Stimulated activated CD8-positive, alpha-beta memory T cell treated with anti-CD3 and anti-CD28 coated beads, Interleukin-4, amount 100 ng/mL, for 24 hours (primary cell): Measurements from ENCODE around the gene FGFBP2.
"Not testable (repeated sequence)": the region's sequence is repeated elsewhere in the genome, so short reads cannot be mapped to it uniquely, and the experiment has no call there.

Experiments used
- DNase-seq: peaks from one replicate; pipeline ENCODE4 v3.0.0-alpha.2; 2020; ENCODE audit warnings: low read depth

Gene FGFBP2

DNA sequence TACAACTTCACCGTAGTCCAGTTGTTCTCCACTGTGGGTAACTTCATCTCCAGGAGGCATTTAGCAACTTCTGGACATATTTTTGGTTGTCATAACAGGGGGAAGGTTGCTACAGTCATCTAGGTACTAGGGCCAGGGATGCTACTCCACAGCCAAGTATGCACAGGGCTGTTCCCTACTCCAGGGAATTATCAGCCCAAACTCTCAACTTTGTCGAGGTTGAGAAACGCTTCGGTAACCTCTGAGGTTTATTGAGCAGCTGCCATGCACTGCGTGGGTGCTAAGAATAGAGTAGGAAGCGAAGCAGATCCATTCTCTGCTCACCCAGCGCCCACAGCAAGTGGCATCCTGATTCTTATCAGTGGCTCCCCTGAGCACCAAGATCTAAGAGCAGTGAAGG is 32.7 kb downstream of the FGFBP2 start:
- DNase-seq, result no peak

DNA sequence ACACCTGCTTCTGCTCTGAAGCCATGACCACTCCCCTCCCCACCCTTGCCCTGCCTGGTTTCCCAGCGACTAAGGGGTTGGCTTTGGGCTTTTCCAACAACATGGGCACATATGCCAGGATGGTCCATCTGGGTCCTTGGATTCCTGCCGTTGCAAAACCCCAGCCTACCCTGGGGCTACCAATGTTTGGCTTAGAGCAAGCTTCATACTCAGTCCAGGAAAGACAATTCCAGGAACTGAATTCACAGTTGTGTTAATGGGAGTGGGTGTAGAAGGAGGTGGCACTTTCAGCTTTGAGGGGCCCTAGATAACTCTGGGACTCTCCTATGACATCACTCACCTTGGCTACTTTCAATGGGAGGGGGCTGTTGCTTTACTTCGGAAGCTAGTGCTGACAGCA is 33.4 kb downstream of the FGFBP2 start:
- DNase-seq, result no peak

- no peak for DNase-seq
These were observed 34.1 kb downstream of the FGFBP2 start for GRCh38 chr4:15928883-15929282.

GRCh38 chr4:15926486-15926885 is 36.5 kb downstream of the FGFBP2 start:
- DNase-seq, result no peak

- DNase-seq, result no peak
These were observed 37.1 kb downstream of the FGFBP2 start for GRCh38 chr4:15925830-15926229.

DNA sequence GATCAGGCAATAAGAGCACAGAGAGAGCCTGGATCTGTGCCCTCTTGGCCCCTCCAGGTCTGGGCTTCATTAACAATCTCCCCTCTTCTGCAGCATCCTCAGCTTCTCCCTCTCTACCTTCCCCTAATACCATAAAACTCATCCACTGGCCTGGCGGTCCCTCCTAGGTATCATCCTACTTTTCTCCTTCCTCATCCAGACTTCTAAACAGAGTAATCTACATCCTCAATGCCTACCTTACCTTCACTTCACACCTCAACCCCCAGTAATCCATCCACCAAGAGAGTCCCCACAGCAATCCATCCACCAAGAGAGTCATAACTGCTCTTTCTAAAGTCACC is 41.4 kb downstream of the FGFBP2 start:
- no peak for DNase-seq

GRCh38 chr4:15920723-15921591 is 42.0 kb downstream of the FGFBP2 start:
- DNase-seq, result no peak

DNA sequence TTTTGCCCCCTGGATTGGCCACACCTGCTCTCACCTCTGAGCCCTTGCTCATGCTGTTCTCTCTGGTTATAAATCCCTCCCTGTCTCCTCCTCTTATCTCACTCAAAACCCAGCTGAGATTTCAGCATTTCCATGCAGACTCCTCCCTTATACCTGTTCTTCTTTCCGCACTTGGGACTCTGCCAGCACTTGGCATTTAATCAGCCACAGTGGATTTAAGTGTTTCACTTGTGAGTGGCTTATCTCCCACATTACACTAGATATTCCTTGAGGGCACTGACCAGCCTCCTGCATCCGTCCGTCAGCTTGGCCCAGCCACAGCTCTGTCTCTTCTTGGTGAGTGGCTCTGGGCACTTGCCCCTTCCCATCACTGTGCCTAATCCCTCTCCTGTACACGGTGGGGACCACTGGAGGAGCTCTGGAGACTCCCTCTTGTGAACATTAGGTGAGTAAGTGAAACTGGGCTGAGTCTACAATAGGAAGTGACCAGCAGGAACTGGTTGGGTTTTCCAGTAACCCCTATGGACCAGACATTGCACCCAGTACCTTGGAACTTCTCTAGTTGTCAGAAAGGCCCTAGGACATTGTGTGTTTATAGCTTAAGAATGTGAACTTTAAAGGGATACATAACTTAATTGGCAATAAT is 44.4 kb downstream of the FGFBP2 start:
- DNase-seq, result no peak

GRCh38 chr4:15917297-15917696 is 45.7 kb downstream of the FGFBP2 start:
- no peak for DNase-seq

GRCh38 chr4:15916358-15916757 is 46.6 kb downstream of the FGFBP2 start:
- not testable (repeated sequence) for DNase-seq

GRCh38 chr4:15914736-15915135 is 48.2 kb downstream of the FGFBP2 start:
- DNase-seq, result no peak

GRCh38 chr4:15914291-15914690 is 48.7 kb downstream of the FGFBP2 start:
- DNase-seq, result no peak

- DNase-seq, result no peak
These were observed 49.4 kb downstream of the FGFBP2 start for GRCh38 chr4:15913631-15913970.

DNA sequence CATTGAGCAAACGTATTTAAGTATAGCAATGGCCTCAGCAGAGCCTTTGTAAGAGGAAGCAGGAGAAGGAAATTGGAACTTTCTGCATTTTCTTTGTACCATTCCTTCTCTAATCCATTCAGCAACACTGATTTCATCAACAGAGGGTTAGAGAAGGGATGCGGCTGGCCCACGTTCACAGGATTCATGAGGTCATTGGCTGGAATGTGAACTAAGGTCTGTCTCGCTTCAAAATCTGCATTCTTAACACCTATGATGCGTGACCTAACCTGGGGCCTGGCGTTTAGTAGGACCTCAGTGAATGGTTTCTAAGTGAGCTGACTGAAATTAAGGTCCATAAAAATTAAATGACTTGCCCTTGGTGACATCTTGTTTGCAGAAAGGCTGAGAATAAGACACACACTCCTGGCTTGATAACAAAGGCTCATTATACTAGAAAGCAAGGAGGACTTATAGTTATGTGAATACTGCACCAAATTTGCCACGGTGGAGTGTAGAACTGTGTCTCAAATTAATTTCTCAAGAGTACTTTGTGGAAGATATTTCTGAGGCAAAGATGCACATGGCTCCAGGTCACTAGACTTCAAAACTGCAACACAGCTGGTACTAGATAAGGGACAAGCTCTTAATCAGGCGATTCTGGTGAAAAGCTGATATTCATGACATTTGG is 49.9 kb downstream of the FGFBP2 start:
- DNase-seq, result no peak

DNA sequence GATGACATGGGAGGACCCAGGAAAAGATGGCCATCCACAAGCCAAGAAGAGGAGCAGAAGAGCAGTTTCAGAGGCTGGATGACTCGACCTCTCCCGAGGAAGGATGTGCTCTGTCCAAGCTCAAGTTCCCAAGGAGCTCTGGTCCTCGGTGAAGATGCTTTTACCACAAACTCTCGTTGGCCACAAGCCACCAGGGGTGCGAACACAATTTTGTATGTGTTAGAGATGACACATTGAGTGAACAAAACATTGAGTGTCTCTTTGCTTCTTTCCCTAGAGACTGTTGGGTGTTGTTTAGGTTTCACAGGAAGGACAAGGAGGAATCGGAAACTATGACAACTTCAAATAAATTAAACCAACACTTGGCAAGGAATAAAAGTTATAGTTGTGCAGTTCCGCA is 50.7 kb downstream of the FGFBP2 start:
- DNase-seq, result no peak
